ENCODE results near the gene OMA1. TPM values are rescaled to one million over a fixed set of nuclear protein-coding genes. Genes with fewer than 3 reads are reported as not detected.

The OMA1 gene
- polyA plus RNA-seq, 1 of the 3 experiments (the other 2 are of a cell fraction), result 6.9 TPM

GRCh38 chr1:58465825-58466629 is 80.5 kb downstream of the OMA1 start:
- no peak overlapping the region for H2AFZ ChIP-seq (ENCODE audit: low read depth)
- no peaks in the 10 kb centered on the region; a peak in 1 of 4 replicates for H3K4me1 ChIP-seq (ENCODE audit: control insufficient read depth in 1 of 2, insufficient read depth in 2 of 2, low read depth in 1 of 2, low read length in 1 of 2)
- POLR2A ChIA-PET, result no interaction called here
- H3K4me3 ChIP-seq (ENCODE audit: low read depth in 2 of 2, low read length in 1 of 2), result no peak overlapping the region
- H3K27ac ChIP-seq (ENCODE audit: low read depth in 2 of 2, low read length in 1 of 2), result no peak overlapping the region
- TF ChIP-seq YY1 (IDR thresholded peaks at IDR 0.05; ENCODE audit: low read depth), result no peak
- TF ChIP-seq TCF12 (IDR thresholded peaks at IDR 0.05), result no peak
- TF ChIP-seq CTCF (IDR thresholded peaks at IDR 0.05), result no peak
- TF ChIP-seq, protein P1, sequence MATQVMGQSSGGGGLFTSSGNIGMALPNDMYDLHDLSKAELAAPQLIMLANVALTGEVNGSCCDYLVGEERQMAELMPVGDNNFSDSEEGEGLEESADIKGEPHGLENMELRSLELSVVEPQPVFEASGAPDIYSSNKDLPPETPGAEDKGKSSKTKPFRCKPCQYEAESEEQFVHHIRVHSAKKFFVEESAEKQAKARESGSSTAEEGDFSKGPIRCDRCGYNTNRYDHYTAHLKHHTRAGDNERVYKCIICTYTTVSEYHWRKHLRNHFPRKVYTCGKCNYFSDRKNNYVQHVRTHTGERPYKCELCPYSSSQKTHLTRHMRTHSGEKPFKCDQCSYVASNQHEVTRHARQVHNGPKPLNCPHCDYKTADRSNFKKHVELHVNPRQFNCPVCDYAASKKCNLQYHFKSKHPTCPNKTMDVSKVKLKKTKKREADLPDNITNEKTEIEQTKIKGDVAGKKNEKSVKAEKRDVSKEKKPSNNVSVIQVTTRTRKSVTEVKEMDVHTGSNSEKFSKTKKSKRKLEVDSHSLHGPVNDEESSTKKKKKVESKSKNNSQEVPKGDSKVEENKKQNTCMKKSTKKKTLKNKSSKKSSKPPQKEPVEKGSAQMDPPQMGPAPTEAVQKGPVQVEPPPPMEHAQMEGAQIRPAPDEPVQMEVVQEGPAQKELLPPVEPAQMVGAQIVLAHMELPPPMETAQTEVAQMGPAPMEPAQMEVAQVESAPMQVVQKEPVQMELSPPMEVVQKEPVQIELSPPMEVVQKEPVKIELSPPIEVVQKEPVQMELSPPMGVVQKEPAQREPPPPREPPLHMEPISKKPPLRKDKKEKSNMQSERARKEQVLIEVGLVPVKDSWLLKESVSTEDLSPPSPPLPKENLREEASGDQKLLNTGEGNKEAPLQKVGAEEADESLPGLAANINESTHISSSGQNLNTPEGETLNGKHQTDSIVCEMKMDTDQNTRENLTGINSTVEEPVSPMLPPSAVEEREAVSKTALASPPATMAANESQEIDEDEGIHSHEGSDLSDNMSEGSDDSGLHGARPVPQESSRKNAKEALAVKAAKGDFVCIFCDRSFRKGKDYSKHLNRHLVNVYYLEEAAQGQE (IDR thresholded peaks at IDR 0.05; ENCODE audit: low read depth, low read length), result no peak
- no peak for TF ChIP-seq RCOR1 (IDR thresholded peaks at IDR 0.05; ENCODE audit: low read length)
- no peak for TF ChIP-seq POLR2AphosphoS5 (IDR thresholded peaks at IDR 0.05; ENCODE audit: low read depth, low read length)
- TF ChIP-seq NRF1 (IDR thresholded peaks at IDR 0.05; ENCODE audit: low read depth, low read length), result no peak
- TF ChIP-seq ELF1 (IDR thresholded peaks at IDR 0.05), result no peak
- no peak for TF ChIP-seq RFX5 (IDR thresholded peaks at IDR 0.05; ENCODE audit: low read length)
- TF ChIP-seq TAF1 (IDR thresholded peaks at IDR 0.05; ENCODE audit: borderline replicate concordance, low read depth, low read length), result no peak
- TF ChIP-seq RAD21 (IDR thresholded peaks at IDR 0.05; ENCODE audit: low read length), result no peak
- TF ChIP-seq USF2 (IDR thresholded peaks at IDR 0.05; ENCODE audit: borderline replicate concordance, low read depth, low read length), result no peak
- TF ChIP-seq, protein P2, sequence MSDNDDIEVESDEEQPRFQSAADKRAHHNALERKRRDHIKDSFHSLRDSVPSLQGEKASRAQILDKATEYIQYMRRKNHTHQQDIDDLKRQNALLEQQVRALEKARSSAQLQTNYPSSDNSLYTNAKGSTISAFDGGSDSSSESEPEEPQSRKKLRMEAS (IDR thresholded peaks at IDR 0.05; ENCODE audit: low read depth), result no peak
- TF ChIP-seq EZH2phosphoT487 (IDR thresholded peaks at IDR 0.05; ENCODE audit: borderline replicate concordance, low read depth), result no peak
- TF ChIP-seq, protein P3, sequence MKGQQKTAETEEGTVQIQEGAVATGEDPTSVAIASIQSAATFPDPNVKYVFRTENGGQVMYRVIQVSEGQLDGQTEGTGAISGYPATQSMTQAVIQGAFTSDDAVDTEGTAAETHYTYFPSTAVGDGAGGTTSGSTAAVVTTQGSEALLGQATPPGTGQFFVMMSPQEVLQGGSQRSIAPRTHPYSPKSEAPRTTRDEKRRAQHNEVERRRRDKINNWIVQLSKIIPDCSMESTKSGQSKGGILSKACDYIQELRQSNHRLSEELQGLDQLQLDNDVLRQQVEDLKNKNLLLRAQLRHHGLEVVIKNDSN (IDR thresholded peaks at IDR 0.05; ENCODE audit: borderline replicate concordance, low read depth), result no peak
- H3K9ac ChIP-seq, result no peak overlapping the region
- H3K79me2 ChIP-seq (ENCODE audit: insufficient read depth), result no peaks in the 10 kb centered on the region
- H3K4me2 ChIP-seq, result 0 out of 2 replicates have a peak overlapping the region, but pooled peaks have one; percentile 24
- no peaks in the 10 kb centered on the region for H3K36me3 ChIP-seq (replicated peaks in 1 of 2; ENCODE audit: control insufficient read depth in 1 of 2, insufficient read depth in 2 of 2, low read length in 1 of 2)
- 61% methylated on average over 11 of the region's 13 CpGs for WGBS (ENCODE audit: low lambda C conversion rate)
- H3K9me2 ChIP-seq, result no peaks in the 10 kb centered on the region
- H3K9me3 ChIP-seq, result no peaks in the 10 kb centered on the region
- H3F3A ChIP-seq (replicated peaks; ENCODE audit: insufficient read depth), result no peaks in the 10 kb centered on the region
- no peak for DNase-seq
- H3K27me3 ChIP-seq (ENCODE audit: insufficient read depth), result no peaks in the 10 kb centered on the region
- CTCF ChIA-PET, result no interaction called here
- H4K20me1 ChIP-seq (ENCODE audit: insufficient read depth), result no peaks in the 10 kb centered on the region
